Measurements from ENCODE around the gene NFKBIZ. TPM values are rescaled to one million over a fixed set of nuclear protein-coding genes. Genes with fewer than 3 reads are reported as not detected.
"Not testable (repeated sequence)": the region's sequence is repeated elsewhere in the genome, so short reads cannot be mapped to it uniquely, and the experiment has no call there.

NFKBIZ gene
- total and polyA plus RNA-seq, 11 donors: 5.6 to 44.8 (median 9.9) TPM

GRCh38 chr3:101861212-101861788 lies 12.0 kb downstream of the NFKBIZ start:
- Histone ChIP-seq H3K9me3 (no peaks in the 10 kb centered on the region), H3K27ac (no peak overlapping the region), H3K36me3 (peaks cover 0 to 70% (median 58%) of the 10 kb centered on the region in 9 donors), H3K4me1 (peaks cover 0 to 19% (median 0%) of the 10 kb centered on the region in 12 donors), H3K27me3 (no peaks in the 10 kb centered on the region), H3K4me3 (no peak overlapping the region)
- TF ChIP-seq, protein P1, sequence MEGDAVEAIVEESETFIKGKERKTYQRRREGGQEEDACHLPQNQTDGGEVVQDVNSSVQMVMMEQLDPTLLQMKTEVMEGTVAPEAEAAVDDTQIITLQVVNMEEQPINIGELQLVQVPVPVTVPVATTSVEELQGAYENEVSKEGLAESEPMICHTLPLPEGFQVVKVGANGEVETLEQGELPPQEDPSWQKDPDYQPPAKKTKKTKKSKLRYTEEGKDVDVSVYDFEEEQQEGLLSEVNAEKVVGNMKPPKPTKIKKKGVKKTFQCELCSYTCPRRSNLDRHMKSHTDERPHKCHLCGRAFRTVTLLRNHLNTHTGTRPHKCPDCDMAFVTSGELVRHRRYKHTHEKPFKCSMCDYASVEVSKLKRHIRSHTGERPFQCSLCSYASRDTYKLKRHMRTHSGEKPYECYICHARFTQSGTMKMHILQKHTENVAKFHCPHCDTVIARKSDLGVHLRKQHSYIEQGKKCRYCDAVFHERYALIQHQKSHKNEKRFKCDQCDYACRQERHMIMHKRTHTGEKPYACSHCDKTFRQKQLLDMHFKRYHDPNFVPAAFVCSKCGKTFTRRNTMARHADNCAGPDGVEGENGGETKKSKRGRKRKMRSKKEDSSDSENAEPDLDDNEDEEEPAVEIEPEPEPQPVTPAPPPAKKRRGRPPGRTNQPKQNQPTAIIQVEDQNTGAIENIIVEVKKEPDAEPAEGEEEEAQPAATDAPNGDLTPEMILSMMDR (IDR thresholded peaks at IDR 0.05): no peak
- no peak for TF ChIP-seq POLR2A (IDR thresholded peaks at IDR 0.05)
- 87 to 93% (median 90%) methylated on average over 3 of the region's 3 CpGs for WGBS, 4 donors
- DNase-seq (no peak), ATAC-seq (no peak)
- intact Hi-C loops (cut with DNase I): loop anchor here in 3 of 10 donors (10.0 kb wide), 3 partner anchors 46 to 244 kb away; no protein-coding TSS in a partner anchor

- H3K27ac ChIP-seq: no peak overlapping the region
- 79 to 87% (median 83%) methylated on average over 5 of the region's 5 CpGs for WGBS, 4 donors
- intact Hi-C loops (cut with DNase I): loop anchor here in 3 of 10 donors (10.0 kb wide), 3 partner anchors 47 to 243 kb away; no protein-coding TSS in a partner anchor
- H3K36me3 ChIP-seq: peaks cover 0 to 64% (median 52%) of the 10 kb centered on the region in 9 donors
- no peaks in the 10 kb centered on the region for H3K27me3 ChIP-seq
- ATAC-seq: no peak
- peaks cover 0 to 13% (median 0%) of the 10 kb centered on the region in 12 donors for H3K4me1 ChIP-seq
- DNase-seq: no peak
- no peak for TF ChIP-seq POLR2A (IDR thresholded peaks at IDR 0.05)
- TF ChIP-seq, protein P1 (IDR thresholded peaks at IDR 0.05): no peak
- H3K4me3 ChIP-seq: no peak overlapping the region
- H3K9me3 ChIP-seq: no peaks in the 10 kb centered on the region
These were observed 12.6 kb downstream of the NFKBIZ start for GRCh38 chr3:101861789-101862415.

- ATAC-seq (peak in 2 of 4 donors; percentile 25 to 29), DNase-seq (no peak)
- TF ChIP-seq POLR2A (IDR thresholded peaks at IDR 0.05): no peak
- peaks cover 0 to 11% (median 0%) of the 10 kb centered on the region in 12 donors for H3K4me1 ChIP-seq
- no peak overlapping the region for H3K4me3 ChIP-seq
- no peaks in the 10 kb centered on the region for H3K9me3 ChIP-seq
- no peaks in the 10 kb centered on the region for H3K27me3 ChIP-seq
- 85 to 88% (median 86%) methylated on average over 3 of the region's 3 CpGs for whole genome bisulfite sequencing, 4 donors
- peaks cover 0 to 57% (median 45%) of the 10 kb centered on the region in 9 donors for H3K36me3 ChIP-seq
- intact Hi-C loops (cut with DNase I): loop anchor here in 3 of 10 donors (10.0 kb wide), 3 partner anchors 48 to 242 kb away; no protein-coding TSS in a partner anchor
- H3K27ac ChIP-seq: no peak overlapping the region
These were observed 13.3 kb downstream of the NFKBIZ start for GRCh38 chr3:101862416-101863165.

GRCh38 chr3:101864926-101865325 lies 15.6 kb downstream of the NFKBIZ start:
- not testable (repeated sequence) for H3K9me3 ChIP-seq, H3K4me3 ChIP-seq, DNase-seq, ATAC-seq, H3K27me3 ChIP-seq, H3K27ac ChIP-seq
- intact Hi-C loops (cut with DNase I): loop anchor here in 3 of 10 donors (10.0 kb wide), 3 partner anchors 50 to 240 kb away; no protein-coding TSS in a partner anchor
- H3K4me1 ChIP-seq: peaks cover 0 to 22% (median 6%) of the 10 kb centered on the region in 12 donors
- WGBS, 4 donors: 92 to 99% (median 97%) methylated on average over 7 of the region's 7 CpGs
- peaks cover 0 to 33% (median 22%) of the 10 kb centered on the region in 9 donors for H3K36me3 ChIP-seq
